Measurements from ENCODE around the gene ATOSB.
"Not testable (repeated sequence)": the region's sequence is repeated elsewhere in the genome, so short reads cannot be mapped to it uniquely, and the experiment has no call there.

ATOSB gene

DNA sequence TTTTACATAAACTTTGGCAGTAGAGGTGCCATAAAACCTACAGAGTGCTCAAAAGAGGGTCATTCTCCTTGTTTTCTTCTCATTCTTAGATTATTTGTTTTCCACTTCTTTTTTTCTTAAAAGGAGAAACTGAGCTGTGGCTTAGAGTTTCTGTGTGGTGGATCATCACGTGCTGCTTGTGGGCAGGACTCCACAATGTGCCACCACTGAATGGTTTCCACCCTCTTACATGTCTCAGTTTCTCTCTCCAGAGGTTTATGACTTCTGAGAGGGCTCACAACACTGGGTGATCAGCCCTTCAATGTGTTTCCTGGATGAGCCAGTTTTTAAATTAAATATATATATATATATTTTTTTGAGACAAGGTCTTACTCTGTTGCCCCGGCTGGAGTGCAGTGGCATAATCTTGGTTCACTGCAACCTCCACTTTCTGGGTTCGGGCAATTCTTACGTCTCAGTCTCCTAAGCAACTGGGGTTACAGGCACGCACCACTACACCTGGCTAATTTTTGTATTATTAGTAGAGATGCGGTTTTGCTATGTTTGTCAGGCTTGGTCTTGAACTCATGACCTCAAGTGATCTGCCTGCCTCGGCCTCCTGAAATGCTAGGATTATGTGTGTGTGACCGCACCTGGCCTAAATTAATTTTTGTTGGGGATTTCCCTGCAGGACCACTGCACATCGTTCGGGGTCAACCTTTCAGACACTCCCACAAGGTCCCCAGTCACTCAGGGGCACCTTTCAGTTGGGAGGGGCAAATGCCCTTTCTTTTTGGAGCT lies 43.0 kb upstream of the ATOSB start:
- TF ChIP-seq, protein P1, sequence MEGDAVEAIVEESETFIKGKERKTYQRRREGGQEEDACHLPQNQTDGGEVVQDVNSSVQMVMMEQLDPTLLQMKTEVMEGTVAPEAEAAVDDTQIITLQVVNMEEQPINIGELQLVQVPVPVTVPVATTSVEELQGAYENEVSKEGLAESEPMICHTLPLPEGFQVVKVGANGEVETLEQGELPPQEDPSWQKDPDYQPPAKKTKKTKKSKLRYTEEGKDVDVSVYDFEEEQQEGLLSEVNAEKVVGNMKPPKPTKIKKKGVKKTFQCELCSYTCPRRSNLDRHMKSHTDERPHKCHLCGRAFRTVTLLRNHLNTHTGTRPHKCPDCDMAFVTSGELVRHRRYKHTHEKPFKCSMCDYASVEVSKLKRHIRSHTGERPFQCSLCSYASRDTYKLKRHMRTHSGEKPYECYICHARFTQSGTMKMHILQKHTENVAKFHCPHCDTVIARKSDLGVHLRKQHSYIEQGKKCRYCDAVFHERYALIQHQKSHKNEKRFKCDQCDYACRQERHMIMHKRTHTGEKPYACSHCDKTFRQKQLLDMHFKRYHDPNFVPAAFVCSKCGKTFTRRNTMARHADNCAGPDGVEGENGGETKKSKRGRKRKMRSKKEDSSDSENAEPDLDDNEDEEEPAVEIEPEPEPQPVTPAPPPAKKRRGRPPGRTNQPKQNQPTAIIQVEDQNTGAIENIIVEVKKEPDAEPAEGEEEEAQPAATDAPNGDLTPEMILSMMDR (IDR thresholded peaks at IDR 0.05; ENCODE audit: extremely low read depth, insufficient read depth, missing control alignments) = no peak
- in situ Hi-C loops (cut with MboI; ENCODE audit: low pct_unique_long_range_greater_than_20kb, low sequenced_read_pairs, unreplicated experiment) = no loop called here
- no peak for DNase-seq (ENCODE audit: low spot score)

DNA sequence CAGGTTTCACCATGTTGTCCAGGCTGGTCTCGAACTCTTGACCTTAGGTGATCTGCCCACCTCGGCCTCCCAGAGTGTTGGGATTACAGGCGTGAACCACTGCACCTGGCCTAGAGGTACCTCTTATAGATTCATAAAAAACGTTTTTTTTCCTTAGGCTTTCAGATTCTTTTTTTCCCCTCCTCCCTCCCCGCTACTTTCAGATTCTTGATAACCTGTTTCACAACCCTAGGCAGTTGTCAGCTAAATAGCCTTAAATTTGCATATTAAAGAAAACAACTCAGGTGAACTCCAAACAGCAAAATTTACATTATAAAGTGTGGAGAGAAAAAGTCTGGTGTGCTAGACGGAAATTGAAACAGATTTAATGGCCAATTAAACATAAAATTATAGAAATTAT lies 42.2 kb upstream of the ATOSB start:
- DNase-seq (ENCODE audit: low spot score); in situ Hi-C loops (cut with MboI; ENCODE audit: low pct_unique_long_range_greater_than_20kb, low sequenced_read_pairs, unreplicated experiment): not testable (repeated sequence)

DNA sequence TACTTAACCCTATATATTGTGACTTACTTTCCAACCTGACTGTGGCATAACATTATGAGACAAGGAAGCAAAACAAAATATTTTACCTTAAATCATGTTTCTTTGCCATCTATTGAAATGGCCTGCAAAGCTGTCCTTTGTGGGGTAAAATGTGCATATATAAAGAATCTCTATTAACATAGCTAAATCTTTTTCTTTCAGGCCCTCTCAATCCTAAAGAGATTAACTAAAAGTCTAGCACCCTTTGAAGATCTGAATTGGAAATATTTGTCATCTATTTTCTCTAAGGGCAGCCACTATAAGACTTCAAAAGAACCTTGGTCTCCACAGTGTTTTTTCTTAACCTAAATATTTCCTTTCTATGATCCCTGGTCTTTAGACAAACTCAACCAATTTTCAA lies 41.1 kb upstream of the ATOSB start:
- in situ Hi-C loops (cut with MboI; ENCODE audit: low pct_unique_long_range_greater_than_20kb, low sequenced_read_pairs, unreplicated experiment) = no loop called here
- DNase-seq (ENCODE audit: low spot score) = no peak
- TF ChIP-seq, protein P1 (IDR thresholded peaks at IDR 0.05; ENCODE audit: extremely low read depth, insufficient read depth, missing control alignments) = no peak

DNA sequence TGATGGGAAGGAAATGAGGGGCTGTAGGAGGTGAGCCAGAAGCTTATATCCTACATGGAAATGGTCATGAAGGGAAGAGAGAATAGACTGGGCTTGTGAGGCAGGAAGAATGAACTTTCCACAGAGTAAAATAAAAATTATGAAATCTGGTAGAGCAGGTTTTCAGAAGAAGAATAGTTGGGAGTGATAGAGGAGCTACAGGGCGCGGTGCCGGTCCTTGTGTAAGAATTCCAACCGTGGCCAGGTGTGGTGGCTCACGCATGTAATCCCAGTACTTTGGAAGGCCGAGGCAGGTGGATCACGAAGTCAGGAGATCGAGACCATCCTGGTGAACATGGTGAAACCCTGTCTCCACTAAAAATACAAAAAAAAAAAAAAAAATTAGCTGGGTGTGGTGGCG lies 37.3 kb upstream of the ATOSB start:
- DNase-seq (ENCODE audit: low spot score) = no peak

DNA sequence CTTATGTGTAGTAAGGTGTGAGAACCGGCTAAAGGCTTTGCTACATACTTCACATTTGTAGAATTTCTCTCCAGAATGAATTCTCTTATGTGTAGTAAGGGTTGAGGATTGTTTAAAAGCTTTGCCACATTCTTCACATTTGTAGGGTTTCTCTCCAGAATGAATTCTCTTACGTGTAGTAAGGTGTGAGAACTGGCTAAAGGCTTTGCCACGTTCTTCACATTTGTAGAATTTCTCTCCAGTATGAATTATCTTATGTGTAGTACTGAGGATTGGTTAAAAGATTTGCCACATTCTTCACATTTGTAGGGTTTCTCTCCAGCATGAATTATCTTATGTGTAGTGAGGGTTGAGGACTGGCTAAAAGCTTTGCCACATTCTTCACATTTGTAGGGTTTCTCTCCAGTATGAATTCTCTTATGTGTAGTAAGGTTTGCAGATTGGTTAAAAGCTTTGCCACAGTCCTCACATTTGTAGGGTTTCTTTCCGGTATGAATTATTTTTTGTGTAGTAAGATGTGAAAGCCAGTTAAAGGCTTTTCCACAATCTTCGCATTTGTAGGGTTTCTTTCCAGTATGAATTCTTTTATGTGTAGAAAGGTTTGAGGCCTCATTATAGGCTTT lies 32.4 kb upstream of the ATOSB start:
- DNase-seq (ENCODE audit: low spot score); in situ Hi-C loops (cut with MboI; ENCODE audit: low pct_unique_long_range_greater_than_20kb, low sequenced_read_pairs, unreplicated experiment): not testable (repeated sequence)

More for the DNA sequence above, 37.3 kb upstream of the ATOSB start:
- TF ChIP-seq, protein P1 (IDR thresholded peaks at IDR 0.05; ENCODE audit: extremely low read depth, insufficient read depth, missing control alignments) = no peak
- in situ Hi-C loops (cut with MboI; ENCODE audit: low pct_unique_long_range_greater_than_20kb, low sequenced_read_pairs, unreplicated experiment) = no loop called here

DNA sequence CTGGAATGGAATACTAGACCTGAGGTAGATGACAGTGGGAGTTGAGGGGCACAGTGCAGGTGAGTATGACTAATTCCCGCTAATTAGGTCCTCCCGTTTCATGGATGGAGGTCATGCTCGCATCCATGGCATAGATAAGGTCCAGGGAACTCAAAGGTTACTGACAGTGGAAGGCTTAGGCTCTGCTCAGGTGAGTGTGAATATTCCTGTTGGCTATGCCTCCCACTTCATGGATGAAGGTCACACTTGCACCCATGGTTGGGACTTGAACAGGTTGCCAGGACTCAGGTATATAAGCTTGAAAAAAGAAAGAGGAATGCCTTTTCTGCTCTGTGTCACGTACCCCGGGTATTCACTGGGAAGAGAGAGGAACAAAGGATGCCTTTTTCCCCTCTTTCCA lies 26.4 kb upstream of the ATOSB start:
- in situ Hi-C loops (cut with MboI; ENCODE audit: low pct_unique_long_range_greater_than_20kb, low sequenced_read_pairs, unreplicated experiment) = no loop called here
- TF ChIP-seq, protein P1 (IDR thresholded peaks at IDR 0.05; ENCODE audit: extremely low read depth, insufficient read depth, missing control alignments) = no peak
- DNase-seq (ENCODE audit: low spot score) = no peak

DNA sequence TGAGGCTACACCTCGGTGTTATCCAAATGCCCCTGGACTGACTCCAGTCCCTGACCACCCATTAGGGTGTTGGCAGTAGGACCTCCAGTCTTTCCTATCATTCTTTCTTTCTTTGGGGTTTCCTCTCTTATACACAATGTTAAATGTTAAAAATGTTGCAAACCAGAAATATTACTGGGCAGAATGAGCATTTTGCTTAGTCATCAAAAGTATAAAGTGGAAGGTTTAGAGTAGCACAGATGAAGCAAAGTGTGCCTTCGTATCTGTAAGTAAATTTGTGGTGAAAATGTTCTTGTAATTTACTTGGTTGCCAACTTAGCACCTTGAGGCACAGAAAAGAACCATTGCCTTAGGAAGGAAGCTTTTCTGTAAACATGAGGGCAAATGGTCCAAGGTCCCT lies 24.4 kb upstream of the ATOSB start:
- no peak for DNase-seq (ENCODE audit: low spot score)
- TF ChIP-seq, protein P1 (IDR thresholded peaks at IDR 0.05; ENCODE audit: extremely low read depth, insufficient read depth, missing control alignments) = no peak
- in situ Hi-C loops (cut with MboI; ENCODE audit: low pct_unique_long_range_greater_than_20kb, low sequenced_read_pairs, unreplicated experiment) = no loop called here
